Measurements from ENCODE around the gene SPATA2.
"Not testable (repeated sequence)": the region's sequence is repeated elsewhere in the genome, so short reads cannot be mapped to it uniquely, and the experiment has no call there.

Gene SPATA2

DNA sequence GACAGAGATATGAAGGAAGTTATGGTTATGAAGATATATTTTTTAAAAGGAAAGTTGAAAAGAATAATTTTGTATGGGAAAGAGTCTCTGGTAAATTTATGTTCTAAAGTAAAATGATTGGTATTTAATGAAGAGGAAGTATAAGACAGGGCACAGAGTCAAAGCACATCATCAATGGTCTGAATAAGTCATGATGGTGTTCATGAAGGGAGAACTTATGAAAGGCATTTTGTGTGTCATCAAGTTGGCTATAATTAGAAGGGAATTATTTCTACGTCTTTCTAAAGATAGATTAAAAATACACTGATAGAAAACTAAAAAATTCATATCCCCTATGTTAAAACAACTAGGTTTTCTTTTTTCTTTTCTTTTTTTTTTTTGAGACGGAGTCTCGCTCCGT, 46.1 kb upstream of the SPATA2 start:
- no peak for ATAC-seq
- TF ChIP-seq PPARA (CRISPR knock-in tag; IDR thresholded peaks at IDR 0.05; ENCODE audit: borderline replicate concordance) (no peak), ISL1 (CRISPR knock-in tag; IDR thresholded peaks at IDR 0.05) (no peak), ZC3H10 (CRISPR knock-in tag; IDR thresholded peaks at IDR 0.05) (no peak), GLIS3 (CRISPR knock-in tag; IDR thresholded peaks at IDR 0.05) (no peak)
- TF ChIP-seq, protein P1, sequence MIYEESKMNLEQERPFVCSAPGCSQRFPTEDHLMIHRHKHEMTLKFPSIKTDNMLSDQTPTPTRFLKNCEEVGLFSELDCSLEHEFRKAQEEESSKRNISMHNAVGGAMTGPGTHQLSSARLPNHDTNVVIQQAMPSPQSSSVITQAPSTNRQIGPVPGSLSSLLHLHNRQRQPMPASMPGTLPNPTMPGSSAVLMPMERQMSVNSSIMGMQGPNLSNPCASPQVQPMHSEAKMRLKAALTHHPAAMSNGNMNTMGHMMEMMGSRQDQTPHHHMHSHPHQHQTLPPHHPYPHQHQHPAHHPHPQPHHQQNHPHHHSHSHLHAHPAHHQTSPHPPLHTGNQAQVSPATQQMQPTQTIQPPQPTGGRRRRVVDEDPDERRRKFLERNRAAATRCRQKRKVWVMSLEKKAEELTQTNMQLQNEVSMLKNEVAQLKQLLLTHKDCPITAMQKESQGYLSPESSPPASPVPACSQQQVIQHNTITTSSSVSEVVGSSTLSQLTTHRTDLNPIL (CRISPR knock-in tag; IDR thresholded peaks at IDR 0.05; ENCODE audit: low read depth): no peak

DNA sequence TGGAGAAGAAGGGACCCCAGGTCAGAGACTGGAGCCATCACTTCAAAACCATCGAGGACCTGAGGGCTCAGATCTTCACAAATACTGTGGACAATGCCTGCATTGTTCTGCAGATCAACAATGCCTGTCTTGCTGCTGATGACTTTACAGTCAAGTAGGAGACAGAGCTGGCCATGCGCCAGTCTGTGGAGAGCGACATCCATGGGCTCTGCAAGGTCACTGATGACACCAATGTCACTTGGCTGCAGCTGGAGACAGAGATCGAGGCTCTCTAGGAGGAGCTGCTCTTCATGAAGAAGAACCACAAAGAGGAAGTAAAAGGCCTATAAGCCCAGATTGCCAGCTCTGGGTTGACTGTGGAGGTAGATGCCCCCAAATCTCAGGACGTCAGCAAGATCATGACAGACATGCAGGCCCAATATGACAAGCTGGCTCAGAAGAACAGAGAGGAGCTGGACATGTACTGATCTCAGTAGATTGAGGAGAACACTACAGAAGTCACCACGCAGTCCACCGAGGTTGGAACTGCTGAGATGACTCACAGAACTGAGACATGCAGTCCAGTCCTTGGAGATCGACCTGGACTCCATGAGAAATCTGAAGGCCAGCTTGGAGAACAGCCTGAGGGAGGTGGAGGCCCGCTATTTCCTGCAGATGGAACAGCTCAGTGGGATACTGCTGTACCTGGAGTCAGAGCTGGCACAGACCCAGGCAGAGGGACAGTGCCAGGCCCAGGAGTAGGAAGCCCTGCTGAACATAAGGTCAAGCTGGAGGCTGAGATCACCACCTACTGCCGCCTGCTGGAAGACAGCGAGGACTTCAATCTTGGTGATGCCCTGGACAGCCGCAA, 42.0 kb upstream of the SPATA2 start:
- not testable (repeated sequence) for ATAC-seq

DNA sequence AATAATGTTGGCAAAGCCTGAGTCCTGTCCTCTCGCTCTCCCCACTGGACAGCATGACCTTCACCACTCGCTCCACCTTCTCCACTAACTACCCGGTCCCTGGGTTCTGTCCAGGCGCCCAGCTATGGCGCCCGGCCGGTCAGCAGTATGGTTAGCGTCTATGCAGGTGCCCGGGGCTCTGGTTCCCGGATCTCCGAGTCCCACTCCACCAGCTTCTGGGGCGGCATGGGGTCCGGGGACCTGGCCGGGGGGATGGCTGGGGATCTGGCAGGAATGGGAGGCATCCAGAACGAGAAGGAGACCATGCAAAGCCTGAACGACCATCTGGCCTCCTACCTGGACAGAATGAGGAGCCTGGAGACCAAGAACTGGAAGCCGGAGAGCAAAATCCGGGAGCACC, 41.4 kb upstream of the SPATA2 start:
- TF ChIP-seq ESRRG (CRISPR knock-in tag; IDR thresholded peaks at IDR 0.05) (no peak), ZC3H10 (CRISPR knock-in tag; IDR thresholded peaks at IDR 0.05) (no peak), SNAI2 (CRISPR knock-in tag; IDR thresholded peaks at IDR 0.05) (no peak), PPARA (CRISPR knock-in tag; IDR thresholded peaks at IDR 0.05; ENCODE audit: borderline replicate concordance) (no peak), ISL1 (CRISPR knock-in tag; IDR thresholded peaks at IDR 0.05) (no peak), OSR1 (CRISPR knock-in tag; IDR thresholded peaks at IDR 0.05) (no peak), ZNF70 (CRISPR knock-in tag; IDR thresholded peaks at IDR 0.05) (no peak), BACH2 (CRISPR knock-in tag; IDR thresholded peaks at IDR 0.05; ENCODE audit: borderline replicate concordance) (no peak), TOX (CRISPR knock-in tag; IDR thresholded peaks at IDR 0.05; ENCODE audit: borderline replicate concordance) (no peak), ZFP3 (CRISPR knock-in tag; IDR thresholded peaks at IDR 0.05) (no peak)
- TF ChIP-seq, protein P2, sequence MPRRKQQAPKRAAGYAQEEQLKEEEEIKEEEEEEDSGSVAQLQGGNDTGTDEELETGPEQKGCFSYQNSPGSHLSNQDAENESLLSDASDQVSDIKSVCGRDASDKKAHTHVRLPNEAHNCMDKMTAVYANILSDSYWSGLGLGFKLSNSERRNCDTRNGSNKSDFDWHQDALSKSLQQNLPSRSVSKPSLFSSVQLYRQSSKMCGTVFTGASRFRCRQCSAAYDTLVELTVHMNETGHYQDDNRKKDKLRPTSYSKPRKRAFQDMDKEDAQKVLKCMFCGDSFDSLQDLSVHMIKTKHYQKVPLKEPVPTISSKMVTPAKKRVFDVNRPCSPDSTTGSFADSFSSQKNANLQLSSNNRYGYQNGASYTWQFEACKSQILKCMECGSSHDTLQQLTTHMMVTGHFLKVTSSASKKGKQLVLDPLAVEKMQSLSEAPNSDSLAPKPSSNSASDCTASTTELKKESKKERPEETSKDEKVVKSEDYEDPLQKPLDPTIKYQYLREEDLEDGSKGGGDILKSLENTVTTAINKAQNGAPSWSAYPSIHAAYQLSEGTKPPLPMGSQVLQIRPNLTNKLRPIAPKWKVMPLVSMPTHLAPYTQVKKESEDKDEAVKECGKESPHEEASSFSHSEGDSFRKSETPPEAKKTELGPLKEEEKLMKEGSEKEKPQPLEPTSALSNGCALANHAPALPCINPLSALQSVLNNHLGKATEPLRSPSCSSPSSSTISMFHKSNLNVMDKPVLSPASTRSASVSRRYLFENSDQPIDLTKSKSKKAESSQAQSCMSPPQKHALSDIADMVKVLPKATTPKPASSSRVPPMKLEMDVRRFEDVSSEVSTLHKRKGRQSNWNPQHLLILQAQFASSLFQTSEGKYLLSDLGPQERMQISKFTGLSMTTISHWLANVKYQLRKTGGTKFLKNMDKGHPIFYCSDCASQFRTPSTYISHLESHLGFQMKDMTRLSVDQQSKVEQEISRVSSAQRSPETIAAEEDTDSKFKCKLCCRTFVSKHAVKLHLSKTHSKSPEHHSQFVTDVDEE (CRISPR knock-in tag; IDR thresholded peaks at IDR 0.05): no peak
- TF ChIP-seq, protein P3, sequence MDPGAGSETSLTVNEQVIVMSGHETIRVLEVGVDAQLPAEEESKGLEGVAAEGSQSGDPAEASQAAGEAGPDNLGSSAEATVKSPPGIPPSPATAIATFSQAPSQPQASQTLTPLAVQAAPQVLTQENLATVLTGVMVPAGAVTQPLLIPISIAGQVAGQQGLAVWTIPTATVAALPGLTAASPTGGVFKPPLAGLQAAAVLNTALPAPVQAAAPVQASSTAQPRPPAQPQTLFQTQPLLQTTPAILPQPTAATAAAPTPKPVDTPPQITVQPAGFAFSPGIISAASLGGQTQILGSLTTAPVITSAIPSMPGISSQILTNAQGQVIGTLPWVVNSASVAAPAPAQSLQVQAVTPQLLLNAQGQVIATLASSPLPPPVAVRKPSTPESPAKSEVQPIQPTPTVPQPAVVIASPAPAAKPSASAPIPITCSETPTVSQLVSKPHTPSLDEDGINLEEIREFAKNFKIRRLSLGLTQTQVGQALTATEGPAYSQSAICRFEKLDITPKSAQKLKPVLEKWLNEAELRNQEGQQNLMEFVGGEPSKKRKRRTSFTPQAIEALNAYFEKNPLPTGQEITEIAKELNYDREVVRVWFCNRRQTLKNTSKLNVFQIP (CRISPR knock-in tag; IDR thresholded peaks at IDR 0.05; ENCODE audit: borderline replicate concordance, low read depth): no peak
- TF ChIP-seq, protein P4, sequence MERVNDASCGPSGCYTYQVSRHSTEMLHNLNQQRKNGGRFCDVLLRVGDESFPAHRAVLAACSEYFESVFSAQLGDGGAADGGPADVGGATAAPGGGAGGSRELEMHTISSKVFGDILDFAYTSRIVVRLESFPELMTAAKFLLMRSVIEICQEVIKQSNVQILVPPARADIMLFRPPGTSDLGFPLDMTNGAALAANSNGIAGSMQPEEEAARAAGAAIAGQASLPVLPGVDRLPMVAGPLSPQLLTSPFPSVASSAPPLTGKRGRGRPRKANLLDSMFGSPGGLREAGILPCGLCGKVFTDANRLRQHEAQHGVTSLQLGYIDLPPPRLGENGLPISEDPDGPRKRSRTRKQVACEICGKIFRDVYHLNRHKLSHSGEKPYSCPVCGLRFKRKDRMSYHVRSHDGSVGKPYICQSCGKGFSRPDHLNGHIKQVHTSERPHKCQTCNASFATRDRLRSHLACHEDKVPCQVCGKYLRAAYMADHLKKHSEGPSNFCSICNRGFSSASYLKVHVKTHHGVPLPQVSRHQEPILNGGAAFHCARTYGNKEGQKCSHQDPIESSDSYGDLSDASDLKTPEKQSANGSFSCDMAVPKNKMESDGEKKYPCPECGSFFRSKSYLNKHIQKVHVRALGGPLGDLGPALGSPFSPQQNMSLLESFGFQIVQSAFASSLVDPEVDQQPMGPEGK (CRISPR knock-in tag; IDR thresholded peaks at IDR 0.05; ENCODE audit: borderline replicate concordance): no peak
- TF ChIP-seq, protein P1 (CRISPR knock-in tag; IDR thresholded peaks at IDR 0.05; ENCODE audit: low read depth): no peak
- TF ChIP-seq, protein P5, sequence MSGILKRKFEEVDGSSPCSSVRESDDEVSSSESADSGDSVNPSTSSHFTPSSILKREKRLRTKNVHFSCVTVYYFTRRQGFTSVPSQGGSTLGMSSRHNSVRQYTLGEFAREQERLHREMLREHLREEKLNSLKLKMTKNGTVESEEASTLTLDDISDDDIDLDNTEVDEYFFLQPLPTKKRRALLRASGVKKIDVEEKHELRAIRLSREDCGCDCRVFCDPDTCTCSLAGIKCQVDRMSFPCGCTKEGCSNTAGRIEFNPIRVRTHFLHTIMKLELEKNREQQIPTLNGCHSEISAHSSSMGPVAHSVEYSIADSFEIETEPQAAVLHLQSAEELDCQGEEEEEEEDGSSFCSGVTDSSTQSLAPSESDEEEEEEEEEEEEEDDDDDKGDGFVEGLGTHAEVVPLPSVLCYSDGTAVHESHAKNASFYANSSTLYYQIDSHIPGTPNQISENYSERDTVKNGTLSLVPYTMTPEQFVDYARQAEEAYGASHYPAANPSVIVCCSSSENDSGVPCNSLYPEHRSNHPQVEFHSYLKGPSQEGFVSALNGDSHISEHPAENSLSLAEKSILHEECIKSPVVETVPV (CRISPR knock-in tag; IDR thresholded peaks at IDR 0.05): no peak
- no peak for ATAC-seq

DNA sequence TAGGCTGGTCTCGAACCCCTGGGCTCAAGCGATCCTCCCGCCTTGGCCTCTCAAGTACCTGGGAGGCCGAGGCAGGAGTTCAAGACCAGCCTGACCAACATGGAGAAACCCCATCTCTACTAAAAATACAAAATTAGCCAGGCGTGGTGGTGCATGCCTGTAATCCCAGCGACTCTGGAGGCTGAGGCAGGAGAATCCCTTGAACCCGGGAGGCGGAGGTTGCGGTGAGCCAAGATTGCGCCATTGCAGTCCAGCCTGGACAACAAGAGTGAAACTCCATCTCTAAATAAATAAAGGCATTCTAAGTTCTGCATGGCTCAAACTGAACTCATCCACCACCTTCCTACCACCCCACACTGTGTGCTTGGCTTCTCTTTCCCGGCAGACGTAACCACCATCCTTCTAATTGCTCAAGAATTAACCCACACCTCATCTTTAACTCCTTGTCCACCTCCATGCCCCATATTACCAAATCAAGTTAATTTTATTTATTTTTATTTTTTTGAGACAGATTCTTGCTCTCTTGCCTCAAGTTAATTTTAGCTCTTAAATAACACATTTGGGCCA, 40.6 kb upstream of the SPATA2 start:
- ATAC-seq: not testable (repeated sequence)
